IgD-negative memory B cell (primary cell): ENCODE results near the gene CNTN2. TPM values are rescaled to one million over a fixed set of nuclear protein-coding genes. Genes with fewer than 3 reads are reported as not detected.

Experiments used
- H3K27ac Mint-ChIP-seq, 3 donors: one replicate each; pipeline ENCODE4 v1.8.0; 2020 to 2022; ENCODE audit warnings: mild to moderate bottlenecking in 3 of 3, mixed read lengths in 3 of 3, moderate library complexity in 1 of 3
- H3K27me3 Mint-ChIP-seq: one replicate; pipeline ENCODE4 v1.8.0; 2021; ENCODE audit warnings: mixed read lengths
- H3K36me3 Mint-ChIP-seq: one replicate; pipeline ENCODE4 v1.8.0; 2020; ENCODE audit warnings: mild to moderate bottlenecking, mixed read lengths
- H3K4me1 Mint-ChIP-seq, 3 donors: one replicate each; pipeline ENCODE4 v1.8.0; 2020 to 2022; ENCODE audit warnings: mixed read lengths in 3 of 3, mild to moderate bottlenecking in 1 of 3
- H3K4me3 Mint-ChIP-seq, 4 donors: one replicate each; pipeline ENCODE4 v1.8.0; 2020 to 2022; ENCODE audit warnings: mild to moderate bottlenecking in 4 of 4, mixed read lengths in 4 of 4, moderate library complexity in 3 of 4
- H3K9me3 Mint-ChIP-seq, 3 donors: one replicate each; pipeline ENCODE4 v1.8.0; 2020 to 2021; ENCODE audit warnings: mixed read lengths in 3 of 3, mild to moderate bottlenecking in 1 of 3
- polyA plus RNA-seq: library from polyadenylated mRNA; unstranded; fragments of 300-500 nt; fragmentation: Illumina TruSeq; gene quantifications from one replicate; pipeline ENCODE4 v1.2.3, GENCODE V29; 2021

CNTN2 gene
- polyA plus RNA-seq, 1 donor from 2014 or later = not detected

DNA sequence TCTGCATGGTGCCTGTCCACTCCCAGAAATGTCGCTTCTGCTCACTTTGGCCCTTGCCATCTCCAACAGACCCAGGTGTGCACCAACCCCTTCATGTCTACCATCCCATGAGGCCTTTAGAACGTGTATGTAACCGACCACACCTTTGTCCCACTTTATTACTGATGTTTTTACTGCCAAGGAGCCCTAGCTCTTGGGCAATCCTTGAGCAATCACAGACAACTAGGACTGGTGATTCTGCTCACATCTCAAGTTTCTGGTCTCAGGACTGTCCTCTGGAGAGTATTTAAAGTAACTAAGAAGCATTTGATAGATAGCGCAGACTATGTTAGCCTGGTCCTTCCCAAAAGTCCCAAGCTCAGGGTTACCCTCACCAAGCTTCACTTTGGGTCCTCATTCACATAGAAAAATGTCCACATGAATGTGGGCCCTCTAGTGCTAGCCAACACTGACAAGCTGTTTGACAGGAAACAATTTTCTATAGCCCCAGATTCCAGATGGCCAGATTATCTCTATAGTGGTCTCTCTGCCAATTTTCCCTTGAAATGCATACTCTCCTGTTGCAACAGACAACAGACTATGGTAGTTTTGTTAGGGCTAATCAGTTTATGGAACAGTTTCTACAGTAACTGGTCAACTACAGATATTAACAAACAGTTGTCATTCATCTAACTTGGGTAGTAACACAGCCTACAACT, 48.2 kb downstream of the CNTN2 start:
- no peak overlapping the region for H3K27ac Mint-ChIP-seq
- peaks cover 5% of the 10 kb centered on the region for H3K36me3 Mint-ChIP-seq

DNA sequence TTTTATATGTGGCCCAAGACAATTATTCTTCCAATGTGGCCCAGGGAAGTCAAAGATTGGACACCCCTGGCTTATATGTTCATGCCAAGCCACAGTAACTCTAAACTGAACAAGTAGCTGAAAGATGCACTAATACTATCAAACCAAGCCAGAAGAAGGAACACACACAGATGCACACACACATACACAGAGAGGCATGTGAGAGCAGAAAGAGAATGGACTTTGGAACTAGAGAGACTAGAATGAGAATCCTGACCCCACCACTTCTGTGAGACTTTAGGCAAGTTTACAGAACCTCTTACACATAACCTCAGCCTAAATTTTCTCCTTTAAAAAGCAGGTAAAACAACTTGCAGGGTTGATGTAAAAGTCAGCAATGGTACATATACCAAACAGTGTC, 52.4 kb downstream of the CNTN2 start:
- Mint-ChIP-seq H3K4me3 (no peak overlapping the region), H3K36me3 (peaks cover 5% of the 10 kb centered on the region), H3K27ac (no peak overlapping the region), H3K4me1 (no peaks in the 10 kb centered on the region), H3K27me3 (no peaks in the 10 kb centered on the region), H3K9me3 (no peaks in the 10 kb centered on the region)

More for the DNA sequence above, 48.2 kb downstream of the CNTN2 start:
- H3K9me3 Mint-ChIP-seq = no peaks in the 10 kb centered on the region
- no peaks in the 10 kb centered on the region for H3K27me3 Mint-ChIP-seq
- H3K4me1 Mint-ChIP-seq = no peaks in the 10 kb centered on the region
- H3K4me3 Mint-ChIP-seq = no peak overlapping the region

DNA sequence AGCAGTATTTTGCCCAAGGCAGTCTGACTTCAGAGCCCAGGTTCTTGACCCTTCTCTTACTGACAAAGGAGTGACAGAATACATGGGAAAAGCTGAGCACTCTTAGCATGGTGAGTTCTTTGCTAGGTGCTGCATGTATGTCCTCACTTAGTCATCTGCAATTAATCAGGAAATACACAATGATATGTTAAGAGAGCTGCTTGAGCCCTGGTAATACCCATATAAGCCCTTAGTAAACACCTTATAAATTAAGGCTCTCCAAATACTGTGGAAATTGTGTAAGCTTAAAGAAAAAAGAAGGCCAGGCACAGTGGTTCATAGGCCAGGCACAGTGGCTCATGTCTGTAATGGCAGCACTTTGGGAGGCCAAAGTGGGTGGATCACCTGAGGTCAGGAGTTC, 55.2 kb downstream of the CNTN2 start:
- H3K4me3 Mint-ChIP-seq = peak overlapping the region in 1 of 4 donors; percentile 28
- no peaks in the 10 kb centered on the region for H3K27me3 Mint-ChIP-seq
- no peaks in the 10 kb centered on the region for H3K4me1 Mint-ChIP-seq
- H3K36me3 Mint-ChIP-seq = peaks cover 10% of the 10 kb centered on the region
- no peaks in the 10 kb centered on the region for H3K9me3 Mint-ChIP-seq
- H3K27ac Mint-ChIP-seq = peak overlapping the region in 1 of 3 donors; percentile 10

DNA sequence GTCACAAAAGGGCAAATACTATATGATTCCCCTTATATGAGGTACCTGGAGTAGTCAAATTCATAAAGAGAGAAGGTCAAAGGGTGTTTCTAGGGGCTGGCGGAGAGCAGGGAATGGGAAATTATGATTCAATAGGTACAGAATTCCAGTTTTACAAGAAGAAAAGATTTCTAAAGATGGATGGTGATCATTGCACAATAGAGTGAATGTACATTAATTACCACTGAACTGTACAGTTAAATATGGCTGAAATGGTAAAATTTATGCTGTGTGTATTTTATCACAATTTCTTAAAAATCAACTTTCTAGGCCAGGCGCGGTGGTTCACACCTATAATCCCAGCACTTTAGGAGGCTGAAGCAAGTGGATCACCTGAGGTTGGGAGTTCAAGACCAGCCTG, 59.4 kb downstream of the CNTN2 start:
- H3K36me3 Mint-ChIP-seq = peaks cover 6% of the 10 kb centered on the region

DNA sequence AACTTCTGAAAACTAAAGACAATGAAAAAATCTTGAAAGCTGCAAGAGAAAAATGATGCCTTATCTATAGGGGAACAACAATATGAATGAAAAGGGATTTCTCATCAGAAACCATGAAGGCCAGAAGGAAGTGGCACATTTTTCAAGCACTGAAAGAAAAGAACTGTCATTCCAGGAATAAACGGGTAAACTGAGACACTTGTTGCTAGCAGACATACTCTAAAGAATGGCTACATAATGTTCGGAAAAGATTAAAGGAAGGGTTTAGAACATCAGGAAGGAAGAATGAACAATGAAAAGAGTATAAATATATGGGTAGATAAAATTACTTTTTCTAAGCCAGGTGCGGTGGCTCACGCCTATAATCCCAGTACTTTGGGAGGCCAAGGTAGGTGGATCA, 64.3 kb downstream of the CNTN2 start:
- no peaks in the 10 kb centered on the region for H3K9me3 Mint-ChIP-seq
- no peaks in the 10 kb centered on the region for H3K27me3 Mint-ChIP-seq
- peaks cover 6% of the 10 kb centered on the region for H3K36me3 Mint-ChIP-seq
- H3K27ac Mint-ChIP-seq = no peak overlapping the region
- H3K4me3 Mint-ChIP-seq = no peak overlapping the region
- H3K4me1 Mint-ChIP-seq = peaks cover 11 to 22% (median 15%) of the 10 kb centered on the region in 3 donors

More for the DNA sequence above, 59.4 kb downstream of the CNTN2 start:
- H3K4me3 Mint-ChIP-seq = no peak overlapping the region
- no peaks in the 10 kb centered on the region for H3K27me3 Mint-ChIP-seq
- H3K4me1 Mint-ChIP-seq = peaks cover 0 to 9% (median 2%) of the 10 kb centered on the region in 3 donors
- H3K27ac Mint-ChIP-seq = peak overlapping the region in 1 of 3 donors; percentile 36
- no peaks in the 10 kb centered on the region for H3K9me3 Mint-ChIP-seq

DNA sequence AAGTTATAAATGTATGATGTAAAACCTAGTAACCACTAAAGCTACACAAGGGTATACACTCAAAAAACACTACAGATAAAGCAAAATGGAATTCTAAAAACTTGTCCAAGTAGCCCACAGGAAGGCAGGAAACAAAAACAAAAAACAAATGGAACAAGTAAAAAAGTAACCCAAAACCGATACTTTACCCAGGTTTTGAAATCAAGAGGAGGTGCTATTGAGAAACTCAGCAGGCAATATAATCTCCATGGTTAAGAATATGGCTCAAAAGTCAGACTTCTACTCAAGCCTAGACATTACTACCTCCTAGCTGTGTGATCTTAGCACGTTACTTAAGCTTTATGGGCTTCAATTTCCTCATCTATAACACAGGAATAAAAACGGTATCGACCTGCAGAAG, 65.5 kb downstream of the CNTN2 start:
- no peaks in the 10 kb centered on the region for H3K27me3 Mint-ChIP-seq
- peaks cover 14 to 25% (median 18%) of the 10 kb centered on the region in 3 donors for H3K4me1 Mint-ChIP-seq
- H3K4me3 Mint-ChIP-seq = no peak overlapping the region
- H3K27ac Mint-ChIP-seq = peak overlapping the region in 1 of 3 donors; percentile 36
- H3K9me3 Mint-ChIP-seq = no peaks in the 10 kb centered on the region
- peaks cover 9% of the 10 kb centered on the region for H3K36me3 Mint-ChIP-seq

DNA sequence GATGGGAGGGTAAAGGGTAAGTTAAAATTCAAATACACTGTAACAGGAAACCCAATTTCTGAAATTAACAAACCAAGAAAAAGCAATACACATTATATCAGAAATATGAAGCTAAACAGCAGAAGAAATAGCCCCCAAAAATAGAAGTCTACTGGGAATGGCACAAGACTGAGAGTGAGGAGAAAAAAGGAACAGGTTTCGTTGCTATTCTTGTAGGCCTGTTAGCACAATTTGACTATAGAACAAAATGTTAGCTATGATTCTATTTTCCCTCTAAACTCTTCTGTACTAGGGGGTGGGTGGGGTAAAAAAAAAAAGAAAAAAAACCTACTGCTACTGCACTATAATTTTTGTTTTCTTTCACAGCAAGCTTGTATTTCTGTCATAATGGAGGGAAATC, 66.3 kb downstream of the CNTN2 start:
- Mint-ChIP-seq H3K4me1 (peaks cover 14 to 25% (median 18%) of the 10 kb centered on the region in 3 donors), H3K27ac (no peak overlapping the region), H3K36me3 (peaks cover 9% of the 10 kb centered on the region), H3K4me3 (no peak overlapping the region), H3K9me3 (no peaks in the 10 kb centered on the region), H3K27me3 (no peaks in the 10 kb centered on the region)

DNA sequence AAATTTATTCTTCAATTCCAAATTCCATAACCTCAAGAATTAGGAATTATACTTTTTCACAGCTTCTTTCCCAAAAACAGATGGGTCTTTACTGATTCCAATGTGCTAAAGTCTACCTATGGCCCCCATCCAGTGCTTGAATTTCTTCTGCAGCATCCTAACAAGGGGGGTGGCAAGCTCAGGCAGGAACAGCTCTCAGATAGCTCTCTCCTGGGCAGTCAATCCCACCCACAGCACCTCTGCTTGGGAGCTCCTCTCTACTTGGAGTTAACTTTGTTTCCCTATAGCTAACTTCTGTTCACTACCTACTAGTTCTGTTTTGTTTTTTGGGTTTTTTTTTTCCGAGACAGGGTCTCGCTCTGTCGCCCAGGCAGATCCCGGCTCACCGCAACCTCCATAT, 66.7 kb downstream of the CNTN2 start:
- Mint-ChIP-seq H3K9me3 (no peaks in the 10 kb centered on the region), H3K4me1 (peaks cover 14 to 25% (median 18%) of the 10 kb centered on the region in 3 donors)

DNA sequence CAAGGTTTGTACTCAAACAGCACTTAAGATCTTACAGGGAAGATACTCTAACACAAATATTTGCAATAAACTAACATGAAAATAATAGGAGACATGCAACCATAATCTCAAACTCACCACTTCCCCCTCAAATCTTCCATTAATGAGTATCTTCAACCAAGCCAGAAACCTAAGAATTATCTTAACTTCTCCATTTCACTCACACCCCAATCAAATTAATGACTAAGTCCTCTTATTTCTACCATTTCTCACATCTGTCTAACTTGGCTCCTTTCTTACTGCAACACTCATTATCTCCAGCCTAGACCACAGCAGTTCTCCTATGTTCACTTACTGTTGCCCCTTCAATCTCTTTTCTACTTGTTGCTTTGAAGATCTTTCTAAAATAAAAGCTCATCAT, 68.3 kb downstream of the CNTN2 start:
- Mint-ChIP-seq H3K27ac (no peak overlapping the region), H3K4me3 (no peak overlapping the region)

More for the DNA sequence above, 66.7 kb downstream of the CNTN2 start:
- H3K27ac Mint-ChIP-seq = no peak overlapping the region
- H3K36me3 Mint-ChIP-seq = peaks cover 9% of the 10 kb centered on the region
- no peaks in the 10 kb centered on the region for H3K27me3 Mint-ChIP-seq
- no peak overlapping the region for H3K4me3 Mint-ChIP-seq

DNA sequence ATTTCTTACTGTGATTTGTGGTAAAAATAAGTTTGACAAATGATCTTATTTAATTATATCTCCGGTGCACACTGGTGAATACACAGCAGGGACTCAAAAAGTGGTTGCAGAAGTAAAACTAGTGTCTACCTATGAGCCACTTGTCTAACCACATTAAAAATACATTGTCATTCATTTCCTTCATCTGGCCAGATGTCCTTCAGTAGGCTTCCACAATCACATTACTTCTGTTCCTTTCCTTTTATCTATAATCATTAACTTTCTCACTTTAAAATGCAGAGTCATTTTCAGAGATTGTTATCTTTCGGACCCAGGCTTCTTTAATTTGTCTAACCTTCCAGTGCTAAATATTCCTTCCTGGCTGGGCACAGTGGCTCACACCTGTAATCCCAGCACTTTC, 75.7 kb downstream of the CNTN2 start:
- Mint-ChIP-seq H3K4me3 (peak overlapping the region in 1 of 4 donors; percentile 94), H3K9me3 (no peaks in the 10 kb centered on the region), H3K27ac (no peak overlapping the region), H3K27me3 (no peaks in the 10 kb centered on the region), H3K4me1 (peaks cover 33 to 39% (median 35%) of the 10 kb centered on the region in 3 donors), H3K36me3 (peaks cover 2% of the 10 kb centered on the region)

More for the DNA sequence above, 68.3 kb downstream of the CNTN2 start:
- H3K27me3 Mint-ChIP-seq = no peaks in the 10 kb centered on the region
- H3K36me3 Mint-ChIP-seq = peaks cover 11% of the 10 kb centered on the region
- H3K4me1 Mint-ChIP-seq = peaks cover 19 to 25% (median 20%) of the 10 kb centered on the region in 3 donors
- H3K9me3 Mint-ChIP-seq = no peaks in the 10 kb centered on the region

DNA sequence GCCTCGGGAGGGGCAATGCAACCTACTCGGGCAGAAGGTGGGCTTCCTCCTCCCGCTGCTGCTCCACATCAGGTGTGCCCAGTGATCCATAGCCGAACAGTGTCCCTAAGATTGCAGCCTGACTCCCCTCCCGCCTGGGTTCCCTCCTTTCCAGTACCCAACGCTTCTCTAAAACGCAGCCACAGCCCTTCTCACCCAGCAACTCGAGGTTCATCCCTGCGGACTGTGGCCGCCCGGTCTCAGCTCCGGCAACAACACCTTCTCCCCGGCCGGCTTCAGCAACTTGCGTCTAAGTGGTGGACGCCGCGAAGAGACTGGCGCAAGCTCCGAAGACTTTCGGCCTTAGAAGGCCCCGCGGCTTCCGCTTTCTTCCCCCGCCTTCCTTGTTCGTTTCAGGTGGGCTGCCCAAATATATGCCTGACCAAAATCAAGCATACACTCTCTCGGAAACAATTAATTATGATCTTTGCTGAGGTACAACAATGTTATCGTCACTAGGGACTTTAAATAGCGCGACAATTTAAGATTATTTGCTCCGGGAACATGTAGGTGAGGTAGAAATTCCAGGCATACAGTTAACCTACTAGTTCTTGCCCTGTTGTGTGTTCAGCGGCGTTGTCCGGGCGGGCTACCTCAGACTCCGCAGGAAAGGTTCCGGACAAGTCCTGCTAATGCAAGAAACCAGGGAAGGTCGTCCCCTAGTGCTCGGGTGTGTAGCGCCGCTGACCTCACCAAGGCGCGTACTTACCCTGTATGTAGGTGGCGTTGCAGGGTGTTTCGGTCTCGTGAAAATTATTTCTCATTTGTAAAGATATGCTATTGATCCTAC, 78.9 kb downstream of the CNTN2 start, which contains the start of gene RBBP5:
RBBP5 (minus strand) TSS at position 319 of the 829 bp plus-strand sequence; CDS start at position 214, 105 bp downstream.
- Mint-ChIP-seq H3K4me3 (peak within 1 kb of the TSS; percentile 94 to 100 (median 98)), H3K36me3 (no peaks in the 10 kb centered on the region), H3K4me1 (peaks cover 35 to 46% (median 39%) of the 10 kb centered on the region in 3 donors), H3K9me3 (no peaks in the 10 kb centered on the region), H3K27me3 (no peaks in the 10 kb centered on the region), H3K27ac (peak within 1 kb of the TSS; percentile 97 to 100 (median 100))

DNA sequence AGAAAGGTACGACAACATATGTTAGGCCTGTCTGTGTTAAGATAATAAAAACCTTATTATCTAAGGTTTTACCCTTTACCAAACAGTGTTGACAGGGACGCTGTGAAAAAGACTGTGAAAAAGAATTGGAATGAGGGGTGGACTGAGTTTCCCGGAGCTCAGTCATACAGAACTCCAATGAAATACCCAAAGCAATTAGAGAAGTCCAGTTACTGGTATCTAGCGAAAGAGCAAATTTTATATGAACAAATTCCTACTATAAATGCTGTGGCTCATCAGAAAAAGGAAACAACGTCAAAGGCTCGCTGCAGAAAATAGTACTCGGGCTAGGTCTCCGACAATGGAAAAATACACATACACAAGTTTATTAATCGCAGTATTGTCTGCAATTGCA, 79.5 kb downstream of the CNTN2 start:
- H3K36me3 Mint-ChIP-seq = no peaks in the 10 kb centered on the region
- H3K27me3 Mint-ChIP-seq = no peaks in the 10 kb centered on the region
- peak overlapping the region; percentile 94 to 100 (median 98) for H3K4me3 Mint-ChIP-seq
- H3K27ac Mint-ChIP-seq = peak overlapping the region; percentile 97 to 100 (median 100)
- H3K4me1 Mint-ChIP-seq = peaks cover 35 to 46% (median 39%) of the 10 kb centered on the region in 3 donors
- H3K9me3 Mint-ChIP-seq = no peaks in the 10 kb centered on the region

DNA sequence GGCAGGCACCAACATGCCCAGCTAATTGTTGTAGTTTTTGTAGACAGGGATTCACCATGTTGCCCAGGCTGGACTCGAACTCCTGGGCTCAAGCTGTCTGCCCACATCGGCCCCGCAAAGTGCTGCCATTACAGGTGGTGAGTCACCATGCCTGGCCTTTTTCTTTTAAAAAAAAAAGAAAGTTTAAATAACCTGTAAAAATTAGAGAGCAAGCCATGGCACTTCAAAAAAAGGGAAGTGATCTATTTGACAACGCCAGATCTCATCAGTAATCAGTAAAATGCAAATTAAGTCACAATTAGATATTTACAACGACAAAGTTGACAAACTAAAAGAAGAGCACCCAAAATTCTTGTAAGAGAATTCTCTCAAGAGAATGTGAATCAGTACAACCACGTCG, 81.7 kb downstream of the CNTN2 start:
- Mint-ChIP-seq H3K9me3 (no peaks in the 10 kb centered on the region), H3K36me3 (peaks cover 2% of the 10 kb centered on the region), H3K27me3 (no peaks in the 10 kb centered on the region), H3K27ac (peak overlapping the region in 2 of 3 donors; percentile 73 to 77), H3K4me1 (peaks cover 27 to 37% (median 35%) of the 10 kb centered on the region in 3 donors), H3K4me3 (peak overlapping the region; percentile 17 to 88 (median 74))

DNA sequence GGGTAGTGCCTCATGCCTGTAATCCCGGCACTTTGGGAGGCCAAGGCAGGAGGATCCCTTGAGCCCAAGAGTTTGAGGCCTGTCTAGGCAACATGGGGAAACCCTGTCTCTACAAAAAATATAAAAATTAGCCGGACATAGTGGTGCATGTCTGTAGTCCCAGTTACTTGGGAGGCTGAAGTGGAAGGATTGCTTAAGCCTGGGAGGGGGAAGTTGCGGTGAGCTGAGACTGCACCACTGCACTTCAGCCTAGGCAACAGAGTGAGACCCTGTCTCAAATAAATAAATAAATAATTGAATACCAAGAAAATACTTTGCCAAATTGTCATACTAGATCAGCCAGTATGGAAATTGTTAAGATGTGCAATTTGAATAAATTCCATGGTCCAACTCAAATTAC, 84.6 kb downstream of the CNTN2 start:
- Mint-ChIP-seq H3K4me1 (peaks cover 8 to 14% (median 10%) of the 10 kb centered on the region in 3 donors), H3K4me3 (no peak overlapping the region), H3K36me3 (peaks cover 4% of the 10 kb centered on the region), H3K9me3 (no peaks in the 10 kb centered on the region), H3K27ac (no peak overlapping the region), H3K27me3 (no peaks in the 10 kb centered on the region)
